ENCODE data around the gene ZNF746.

DNA sequence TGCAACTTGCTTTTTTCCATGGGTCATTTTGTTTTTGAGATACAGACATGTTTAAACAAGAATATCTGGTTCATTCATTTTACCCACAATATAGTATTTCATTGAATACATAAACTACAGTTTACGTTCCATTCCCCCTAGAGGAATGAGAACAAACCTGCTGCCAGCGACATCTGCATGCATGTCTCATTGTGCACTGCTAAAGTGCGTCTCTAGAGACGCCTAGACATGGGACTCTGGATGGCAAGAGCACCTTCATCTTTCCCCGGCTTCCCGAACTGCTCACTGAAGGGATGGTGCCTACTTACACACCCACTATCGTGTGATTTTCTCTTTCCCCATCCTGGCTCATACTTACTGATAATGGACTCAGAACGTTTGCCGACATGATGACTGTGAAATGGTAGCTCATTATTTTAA lies 35.5 kb downstream of the ZNF746 start:
- TF ChIP-seq, protein P1, sequence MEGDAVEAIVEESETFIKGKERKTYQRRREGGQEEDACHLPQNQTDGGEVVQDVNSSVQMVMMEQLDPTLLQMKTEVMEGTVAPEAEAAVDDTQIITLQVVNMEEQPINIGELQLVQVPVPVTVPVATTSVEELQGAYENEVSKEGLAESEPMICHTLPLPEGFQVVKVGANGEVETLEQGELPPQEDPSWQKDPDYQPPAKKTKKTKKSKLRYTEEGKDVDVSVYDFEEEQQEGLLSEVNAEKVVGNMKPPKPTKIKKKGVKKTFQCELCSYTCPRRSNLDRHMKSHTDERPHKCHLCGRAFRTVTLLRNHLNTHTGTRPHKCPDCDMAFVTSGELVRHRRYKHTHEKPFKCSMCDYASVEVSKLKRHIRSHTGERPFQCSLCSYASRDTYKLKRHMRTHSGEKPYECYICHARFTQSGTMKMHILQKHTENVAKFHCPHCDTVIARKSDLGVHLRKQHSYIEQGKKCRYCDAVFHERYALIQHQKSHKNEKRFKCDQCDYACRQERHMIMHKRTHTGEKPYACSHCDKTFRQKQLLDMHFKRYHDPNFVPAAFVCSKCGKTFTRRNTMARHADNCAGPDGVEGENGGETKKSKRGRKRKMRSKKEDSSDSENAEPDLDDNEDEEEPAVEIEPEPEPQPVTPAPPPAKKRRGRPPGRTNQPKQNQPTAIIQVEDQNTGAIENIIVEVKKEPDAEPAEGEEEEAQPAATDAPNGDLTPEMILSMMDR (IDR thresholded peaks at IDR 0.05; ENCODE audit: poor library complexity, severe bottlenecking) = no peak
- TF ChIP-seq EP300 (conservative IDR thresholded peaks at IDR 0.05; ENCODE audit: poor library complexity, severe bottlenecking) = no peak
- no peak for TF ChIP-seq EZH2 (IDR thresholded peaks at IDR 0.05; ENCODE audit: borderline replicate concordance, insufficient read depth, low read length, poor library complexity, severe bottlenecking)
- TF ChIP-seq, protein P2, sequence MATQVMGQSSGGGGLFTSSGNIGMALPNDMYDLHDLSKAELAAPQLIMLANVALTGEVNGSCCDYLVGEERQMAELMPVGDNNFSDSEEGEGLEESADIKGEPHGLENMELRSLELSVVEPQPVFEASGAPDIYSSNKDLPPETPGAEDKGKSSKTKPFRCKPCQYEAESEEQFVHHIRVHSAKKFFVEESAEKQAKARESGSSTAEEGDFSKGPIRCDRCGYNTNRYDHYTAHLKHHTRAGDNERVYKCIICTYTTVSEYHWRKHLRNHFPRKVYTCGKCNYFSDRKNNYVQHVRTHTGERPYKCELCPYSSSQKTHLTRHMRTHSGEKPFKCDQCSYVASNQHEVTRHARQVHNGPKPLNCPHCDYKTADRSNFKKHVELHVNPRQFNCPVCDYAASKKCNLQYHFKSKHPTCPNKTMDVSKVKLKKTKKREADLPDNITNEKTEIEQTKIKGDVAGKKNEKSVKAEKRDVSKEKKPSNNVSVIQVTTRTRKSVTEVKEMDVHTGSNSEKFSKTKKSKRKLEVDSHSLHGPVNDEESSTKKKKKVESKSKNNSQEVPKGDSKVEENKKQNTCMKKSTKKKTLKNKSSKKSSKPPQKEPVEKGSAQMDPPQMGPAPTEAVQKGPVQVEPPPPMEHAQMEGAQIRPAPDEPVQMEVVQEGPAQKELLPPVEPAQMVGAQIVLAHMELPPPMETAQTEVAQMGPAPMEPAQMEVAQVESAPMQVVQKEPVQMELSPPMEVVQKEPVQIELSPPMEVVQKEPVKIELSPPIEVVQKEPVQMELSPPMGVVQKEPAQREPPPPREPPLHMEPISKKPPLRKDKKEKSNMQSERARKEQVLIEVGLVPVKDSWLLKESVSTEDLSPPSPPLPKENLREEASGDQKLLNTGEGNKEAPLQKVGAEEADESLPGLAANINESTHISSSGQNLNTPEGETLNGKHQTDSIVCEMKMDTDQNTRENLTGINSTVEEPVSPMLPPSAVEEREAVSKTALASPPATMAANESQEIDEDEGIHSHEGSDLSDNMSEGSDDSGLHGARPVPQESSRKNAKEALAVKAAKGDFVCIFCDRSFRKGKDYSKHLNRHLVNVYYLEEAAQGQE (IDR thresholded peaks at IDR 0.05; ENCODE audit: borderline replicate concordance) = no peak
- no peak for TF ChIP-seq MXI1 (conservative IDR thresholded peaks at IDR 0.05; ENCODE audit: poor library complexity, severe bottlenecking)
- no peak for TF ChIP-seq SMC3 (conservative IDR thresholded peaks at IDR 0.05; ENCODE audit: poor library complexity)
- no peak for TF ChIP-seq RAD21 (conservative IDR thresholded peaks at IDR 0.05)
